OCI-LY3 (cell line): ENCODE measurements around the gene STARD13.

Experiments used
- H2AFZ ChIP-seq: fragments of 200-600, 300-600 bp; shearing (Covaris generic); 2 replicates; pipeline ENCODE4 v1.6.0; 2014; ENCODE audit warnings: antibody characterized with exemption, low read depth, low read length
- H3K27ac ChIP-seq: fragments of 200-600, 300-600 bp; sonication (generic); 2 replicates; pipeline ENCODE4 v1.5.1; 2014; ENCODE audit warnings: mild to moderate bottlenecking, low read length, moderate library complexity, mixed read lengths
- H3K27me3 ChIP-seq: fragments of 200-600, 300-600 bp; sonication (generic); 2 replicates; pipeline ENCODE4 v1.6.1; 2014; ENCODE audit warnings: low read depth, low read length, mixed read lengths
- H3K36me3 ChIP-seq: fragments of 200-600, 300-600 bp; sonication (generic); replicated peaks from 2 replicates; pipeline ENCODE3; 2014; ENCODE audit warnings: low read depth, low read length, mixed read lengths
- H3K4me1 ChIP-seq: fragments of 300-600, 200-600 bp; sonication (generic); 2 replicates; pipeline ENCODE4 v1.6.1; 2014; ENCODE audit warnings: low read length, mixed read lengths
- H3K4me2 ChIP-seq: fragments of 200-600, 300-600 bp; sonication (generic); 2 replicates; pipeline ENCODE4 v1.6.1; 2014; ENCODE audit warnings: low read length, mixed read lengths
- H3K4me3 ChIP-seq: fragments of 300-600, 200-600 bp; sonication (generic); 2 replicates; pipeline ENCODE4 v1.5.1; 2014; ENCODE audit warnings: antibody characterized with exemption, mild to moderate bottlenecking, low read length, moderate library complexity
- H3K79me2 ChIP-seq: fragments of 300-600, 200-600 bp; shearing (Covaris generic); 2 replicates; pipeline ENCODE4 v1.6.1; 2014; ENCODE audit warnings: mild to moderate bottlenecking, low read length, mixed read lengths
- H3K9ac ChIP-seq: fragments of 300-600, 200-600 bp; shearing (Covaris generic); 2 replicates; pipeline ENCODE4 v1.6.0; 2014; ENCODE audit warnings: mild to moderate bottlenecking, low read length, moderate library complexity
- H3K9me3 ChIP-seq: fragments of 200-600, 300-600 bp; shearing (Covaris generic); 2 replicates; pipeline ENCODE4 v1.6.1; 2014; ENCODE audit warnings: low read length, mixed read lengths; ENCODE audit not compliant: insufficient read depth
- H4K20me1 ChIP-seq: fragments of 200-600, 300-600 bp; sonication (generic); 2 replicates; pipeline ENCODE4 v1.6.1; 2016; ENCODE audit warnings: low read length, mixed read lengths; ENCODE audit not compliant: insufficient read depth
- EZH2phosphoT487 ChIP-seq: fragments of 200-600 bp; shearing (Covaris generic); IDR thresholded peaks from 2 replicates; pipeline ENCODE4 v1.6.1; 2018; ENCODE audit warnings: antibody characterized with exemption, mixed run types, low read depth
- TF ChIP-seq, protein P1 (sequence below): fragments of 200-600, 300-600 bp; sonication (generic); IDR thresholded peaks from 2 replicates; pipeline ENCODE4 v1.5.1; 2014; ENCODE audit warnings: antibody characterized with exemption, low read length, low read depth

The STARD13 gene

DNA sequence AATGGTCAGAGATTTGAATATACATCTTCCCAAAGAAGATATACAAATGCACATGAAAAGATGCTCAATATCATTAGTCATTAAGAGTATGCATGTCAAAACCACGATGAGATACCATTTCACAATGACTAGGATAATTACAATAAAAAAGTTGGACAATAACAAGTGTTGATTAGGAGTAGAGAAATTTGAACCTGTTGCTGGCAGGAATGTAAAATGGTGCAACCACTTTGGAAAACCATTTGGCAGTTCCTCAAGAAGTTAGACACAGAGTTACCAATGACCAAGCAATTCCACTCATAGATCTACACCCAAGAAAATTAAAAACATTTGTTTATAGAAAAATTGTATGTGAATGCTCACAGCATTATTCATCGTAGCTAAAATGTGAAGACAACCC is 33.2 kb upstream of the STARD13 start:
- no peak overlapping the region for H3K27ac ChIP-seq
- no peaks in the 10 kb centered on the region for H3K79me2 ChIP-seq
- H3K36me3 ChIP-seq = no peaks in the 10 kb centered on the region
- H3K27me3 ChIP-seq = no peaks in the 10 kb centered on the region
- no peaks in the 10 kb centered on the region for H4K20me1 ChIP-seq
- no peak overlapping the region for H3K4me2 ChIP-seq
- no peak overlapping the region for H2AFZ ChIP-seq
- no peaks in the 10 kb centered on the region for H3K4me1 ChIP-seq
- no peak for TF ChIP-seq EZH2phosphoT487
- TF ChIP-seq, protein P1, sequence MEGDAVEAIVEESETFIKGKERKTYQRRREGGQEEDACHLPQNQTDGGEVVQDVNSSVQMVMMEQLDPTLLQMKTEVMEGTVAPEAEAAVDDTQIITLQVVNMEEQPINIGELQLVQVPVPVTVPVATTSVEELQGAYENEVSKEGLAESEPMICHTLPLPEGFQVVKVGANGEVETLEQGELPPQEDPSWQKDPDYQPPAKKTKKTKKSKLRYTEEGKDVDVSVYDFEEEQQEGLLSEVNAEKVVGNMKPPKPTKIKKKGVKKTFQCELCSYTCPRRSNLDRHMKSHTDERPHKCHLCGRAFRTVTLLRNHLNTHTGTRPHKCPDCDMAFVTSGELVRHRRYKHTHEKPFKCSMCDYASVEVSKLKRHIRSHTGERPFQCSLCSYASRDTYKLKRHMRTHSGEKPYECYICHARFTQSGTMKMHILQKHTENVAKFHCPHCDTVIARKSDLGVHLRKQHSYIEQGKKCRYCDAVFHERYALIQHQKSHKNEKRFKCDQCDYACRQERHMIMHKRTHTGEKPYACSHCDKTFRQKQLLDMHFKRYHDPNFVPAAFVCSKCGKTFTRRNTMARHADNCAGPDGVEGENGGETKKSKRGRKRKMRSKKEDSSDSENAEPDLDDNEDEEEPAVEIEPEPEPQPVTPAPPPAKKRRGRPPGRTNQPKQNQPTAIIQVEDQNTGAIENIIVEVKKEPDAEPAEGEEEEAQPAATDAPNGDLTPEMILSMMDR = no peak
- no peak overlapping the region for H3K9ac ChIP-seq
- H3K9me3 ChIP-seq = no peaks in the 10 kb centered on the region
- H3K4me3 ChIP-seq = no peak overlapping the region

DNA sequence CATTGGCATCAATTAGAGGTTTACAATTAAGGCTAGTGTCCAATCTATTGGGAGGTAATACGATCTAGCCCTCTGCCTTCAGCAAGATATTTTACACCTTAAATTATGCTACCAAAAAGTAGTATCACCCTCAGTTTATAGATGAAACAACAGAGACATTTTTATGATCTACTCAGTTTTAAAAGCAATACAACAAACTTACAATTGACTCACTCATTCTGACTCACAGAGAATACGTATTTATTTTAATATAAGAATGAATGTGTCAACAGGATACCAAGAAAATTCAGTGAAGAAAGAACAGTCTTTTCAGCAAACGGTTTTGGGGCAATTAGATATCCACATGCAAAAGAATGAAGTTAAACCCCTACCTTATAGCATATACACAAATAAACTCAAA is 32.5 kb upstream of the STARD13 start:
- no peaks in the 10 kb centered on the region for H4K20me1 ChIP-seq
- no peak overlapping the region for H3K4me2 ChIP-seq
- no peaks in the 10 kb centered on the region for H3K27me3 ChIP-seq
- H2AFZ ChIP-seq = no peak overlapping the region
- H3K27ac ChIP-seq = no peak overlapping the region
- no peak overlapping the region for H3K4me3 ChIP-seq
- no peaks in the 10 kb centered on the region for H3K4me1 ChIP-seq
- no peak overlapping the region for H3K9ac ChIP-seq
- no peaks in the 10 kb centered on the region for H3K9me3 ChIP-seq
- no peak for TF ChIP-seq EZH2phosphoT487
- TF ChIP-seq, protein P1 = no peak
- H3K36me3 ChIP-seq = no peaks in the 10 kb centered on the region
- H3K79me2 ChIP-seq = no peaks in the 10 kb centered on the region

DNA sequence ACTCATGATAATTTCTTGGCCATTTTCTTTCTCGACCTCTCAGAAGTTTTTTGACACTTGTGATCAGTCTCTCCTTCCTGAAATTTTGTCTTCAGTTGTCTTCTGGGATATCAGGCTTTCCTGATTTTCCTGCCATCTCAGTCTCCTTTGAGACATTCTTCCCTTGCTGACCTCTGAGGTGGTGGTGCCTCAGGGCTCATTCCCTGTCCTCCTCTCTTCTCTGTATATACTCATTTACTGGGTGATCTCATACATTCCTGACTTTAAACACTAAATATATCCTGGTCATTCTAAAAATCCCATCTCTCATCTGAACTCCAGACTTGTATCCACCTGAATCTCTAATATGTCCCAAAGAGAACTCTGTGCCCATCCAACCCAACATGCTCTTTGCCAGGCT is 31.3 kb upstream of the STARD13 start:
- no peaks in the 10 kb centered on the region for H4K20me1 ChIP-seq
- H3K4me2 ChIP-seq = no peak overlapping the region
- no peaks in the 10 kb centered on the region for H3K27me3 ChIP-seq
- no peak overlapping the region for H3K4me3 ChIP-seq
- no peak overlapping the region for H3K27ac ChIP-seq
- H3K9ac ChIP-seq = no peak overlapping the region
- no peaks in the 10 kb centered on the region for H3K79me2 ChIP-seq
- TF ChIP-seq, protein P1 = no peak
- no peak for TF ChIP-seq EZH2phosphoT487
- H3K9me3 ChIP-seq = no peaks in the 10 kb centered on the region
- no peak overlapping the region for H2AFZ ChIP-seq
- no peaks in the 10 kb centered on the region for H3K36me3 ChIP-seq
- H3K4me1 ChIP-seq = no peaks in the 10 kb centered on the region

DNA sequence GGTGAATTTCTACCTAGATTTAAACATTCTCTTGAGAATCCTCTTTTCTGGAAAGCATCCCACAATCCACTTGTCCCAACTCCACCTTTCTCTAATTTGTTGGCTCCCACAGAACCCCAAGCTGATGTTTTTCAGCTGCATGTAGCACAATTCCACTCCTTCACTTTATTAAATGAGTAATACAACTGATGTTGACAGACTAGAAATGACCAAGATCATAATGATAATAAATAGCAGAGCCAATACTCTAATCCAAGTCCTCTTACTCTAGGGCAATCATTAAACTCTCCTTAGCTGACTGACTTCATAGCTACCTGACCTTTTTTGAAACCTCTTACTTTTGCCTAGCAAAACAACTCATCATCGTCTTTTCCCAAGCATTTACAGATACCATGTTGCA is 27.9 kb upstream of the STARD13 start:
- H3K27me3 ChIP-seq = no peaks in the 10 kb centered on the region
- H3K4me2 ChIP-seq = no peak overlapping the region
- TF ChIP-seq, protein P1 = no peak
- TF ChIP-seq EZH2phosphoT487 = no peak
- H2AFZ ChIP-seq = no peak overlapping the region
- H3K27ac ChIP-seq = no peak overlapping the region
- H3K9me3 ChIP-seq = no peaks in the 10 kb centered on the region
- no peak overlapping the region for H3K4me3 ChIP-seq
- no peaks in the 10 kb centered on the region for H4K20me1 ChIP-seq
- H3K79me2 ChIP-seq = no peaks in the 10 kb centered on the region
- no peaks in the 10 kb centered on the region for H3K36me3 ChIP-seq
- H3K9ac ChIP-seq = no peak overlapping the region
- no peaks in the 10 kb centered on the region for H3K4me1 ChIP-seq
